Mammary epithelial cell (primary cell): Measurements from ENCODE around the gene RGL1.

ENCODE experiments used
- CTCF ChIP-seq, 2 donors: IDR thresholded peaks in 1 of 2; conservative IDR thresholded peaks in 1 of 2; 2 replicates each; pipeline ENCODE4 v1.5.1; 2011 to 2012; ENCODE audit warnings: inconsistent platforms in 2 of 2, low read length in 2 of 2, mild to moderate bottlenecking in 2 of 2, control low read depth in 1 of 2, low read depth in 1 of 2; ENCODE audit not compliant: insufficient read depth in 1 of 2; ENCODE audit errors: extremely low read depth in 1 of 2
- EZH2 ChIP-seq: IDR thresholded peaks from 2 replicates; pipeline ENCODE4 v1.6.1; 2012; ENCODE audit warnings: low read length, inconsistent platforms, borderline replicate concordance

- no peak for TF ChIP-seq CTCF (conservative IDR thresholded peaks at IDR 0.05 in 1 of 2, IDR thresholded peaks at IDR 0.05 in 1 of 2; ENCODE audit: extremely low read depth in 1 of 2, insufficient read depth in 1 of 2, low read depth in 1 of 2, low read length in 2 of 2)
- no peak for TF ChIP-seq EZH2
Measured at GRCh38 chr1:183932412-183932811, 127.5 kb downstream of the RGL1 start.
